Nephron progenitor cell (in vitro differentiated cells): Measurements from ENCODE around the gene MEAF6.

Source experiments
- DNase-seq: peaks from one replicate; pipeline ENCODE4 v3.0.0; 2021
- H3K27ac Mint-ChIP-seq: 2 replicates; pipeline ENCODE4 v1.8.0; 2021; ENCODE audit warnings: mild to moderate bottlenecking, moderate library complexity, mixed read lengths
- H3K27me3 Mint-ChIP-seq: 2 replicates; pipeline ENCODE4 v1.8.0; 2021; ENCODE audit warnings: mild to moderate bottlenecking, low read depth, mixed read lengths; ENCODE audit not compliant: poor library complexity
- H3K36me3 Mint-ChIP-seq: 2 replicates; pipeline ENCODE4 v1.8.0; 2021; ENCODE audit warnings: low read depth, mixed read lengths
- H3K4me1 Mint-ChIP-seq: 2 replicates; pipeline ENCODE4 v1.8.0; 2021; ENCODE audit warnings: mixed read lengths
- H3K4me3 Mint-ChIP-seq: 2 replicates; pipeline ENCODE4 v1.8.0; 2021; ENCODE audit warnings: mild to moderate bottlenecking, moderate library complexity, mixed read lengths
- H3K9me3 Mint-ChIP-seq: 2 replicates; pipeline ENCODE4 v1.8.0; 2021; ENCODE audit warnings: mild to moderate bottlenecking, moderate library complexity, mixed read lengths
- CTCF ChIP-seq: fragments of 200-600 bp; sonication (generic); IDR thresholded peaks from 2 replicates; pipeline ENCODE4 v1.5.0; 2021; ENCODE audit warnings: antibody characterized with exemption

Gene MEAF6

DNA sequence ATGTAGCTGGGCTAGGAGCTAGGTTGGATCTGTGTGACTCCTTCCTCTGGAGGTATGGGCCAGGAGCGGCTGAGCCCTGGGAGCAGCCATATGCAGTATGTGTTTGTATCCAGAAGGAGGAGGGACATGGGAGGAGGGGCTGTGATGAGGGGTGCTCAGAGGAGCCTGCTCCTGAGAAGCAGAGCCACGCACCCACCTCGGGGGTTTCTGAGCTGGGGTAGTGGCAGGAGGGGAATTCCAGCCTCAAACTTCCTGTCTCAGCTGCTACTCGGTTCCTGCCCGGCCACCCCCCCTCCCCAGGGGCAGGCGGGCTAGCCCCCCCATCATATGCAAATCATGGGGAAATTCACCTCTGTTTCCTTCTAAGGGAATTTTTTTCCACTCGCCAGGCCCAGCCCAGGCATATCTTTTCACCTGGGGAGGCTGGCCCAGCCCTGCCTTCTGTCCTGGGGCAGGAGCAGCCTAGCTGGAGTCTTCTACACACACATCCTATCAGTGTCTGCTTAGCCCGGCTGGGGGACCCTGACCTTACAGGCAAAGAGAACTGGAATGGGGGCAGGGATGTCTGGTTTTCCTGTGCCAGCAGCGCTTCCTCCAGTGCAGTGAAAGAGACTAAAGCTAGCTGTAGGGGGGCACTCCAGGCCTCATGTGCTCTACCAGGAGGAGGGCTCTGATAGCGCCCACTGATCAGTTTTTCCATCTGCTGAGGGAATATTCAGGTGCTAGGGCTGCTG, 37.2 kb downstream of the MEAF6 start:
- no peak overlapping the region for H3K27ac Mint-ChIP-seq
- H3K4me1 Mint-ChIP-seq: peaks cover 45% of the 10 kb centered on the region
- no peak for DNase-seq
- H3K9me3 Mint-ChIP-seq: no peaks in the 10 kb centered on the region
- no peaks in the 10 kb centered on the region for H3K36me3 Mint-ChIP-seq
- peak overlapping the region; percentile 65 for H3K4me3 Mint-ChIP-seq
- peaks cover 28% of the 10 kb centered on the region for H3K27me3 Mint-ChIP-seq
- no peak for TF ChIP-seq CTCF

DNA sequence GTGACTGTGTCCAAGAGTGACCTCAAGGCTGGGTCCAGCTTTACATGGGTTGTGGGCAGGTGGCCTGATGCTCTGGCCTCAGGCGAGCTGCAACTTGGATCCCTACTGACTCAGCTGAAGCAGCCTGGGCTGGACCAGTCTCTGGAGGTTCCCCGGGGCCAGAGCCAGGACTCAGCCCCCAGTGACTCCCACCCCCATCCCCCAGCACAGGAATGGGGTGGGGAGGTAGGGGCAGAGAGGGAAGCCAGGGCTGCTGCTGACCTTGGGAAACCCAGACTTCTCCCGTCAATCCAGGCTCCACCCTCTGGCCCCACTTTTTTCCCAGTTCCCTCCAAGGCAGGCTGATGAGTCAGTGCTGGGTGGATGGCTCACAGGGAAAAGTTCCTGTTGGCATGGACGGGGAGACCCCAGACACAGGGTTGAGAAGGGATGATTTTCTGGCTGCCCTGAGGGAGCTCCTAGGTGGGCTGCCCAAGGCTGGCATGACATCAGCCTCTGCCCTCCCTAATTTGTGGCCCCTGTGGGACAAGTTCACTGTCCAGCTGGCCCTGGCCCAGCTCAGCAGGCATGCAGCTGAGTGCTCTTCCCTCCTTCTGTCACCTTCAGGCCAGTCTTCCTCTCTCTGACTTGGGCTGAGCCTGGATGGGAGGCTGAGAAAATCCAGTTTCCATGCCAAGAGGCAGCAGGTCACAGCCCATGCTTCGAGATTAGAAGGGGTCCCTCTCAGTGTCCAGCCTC, 37.9 kb downstream of the MEAF6 start:
- DNase-seq: no peak
- no peak for TF ChIP-seq CTCF
- Mint-ChIP-seq H3K4me3 (peak overlapping the region; percentile 66), H3K27me3 (peaks cover 33% of the 10 kb centered on the region), H3K27ac (no peak overlapping the region), H3K9me3 (no peaks in the 10 kb centered on the region), H3K36me3 (no peaks in the 10 kb centered on the region), H3K4me1 (peaks cover 53% of the 10 kb centered on the region)

GRCh38 chr1:37476087-37476452, 38.5 kb downstream of the MEAF6 start:
- no peaks in the 10 kb centered on the region for H3K36me3 Mint-ChIP-seq
- TF ChIP-seq CTCF: no peak
- peaks cover 39% of the 10 kb centered on the region for H3K27me3 Mint-ChIP-seq
- no peak overlapping the region for H3K27ac Mint-ChIP-seq
- H3K9me3 Mint-ChIP-seq: no peaks in the 10 kb centered on the region
- H3K4me3 Mint-ChIP-seq: peak overlapping the region; percentile 66
- H3K4me1 Mint-ChIP-seq: peaks cover 57% of the 10 kb centered on the region
- DNase-seq: no peak

- no peak for DNase-seq
- Mint-ChIP-seq H3K9me3 (no peaks in the 10 kb centered on the region), H3K27ac (no peak overlapping the region), H3K27me3 (peaks cover 41% of the 10 kb centered on the region), H3K4me1 (peaks cover 57% of the 10 kb centered on the region), H3K4me3 (peak overlapping the region; percentile 79), H3K36me3 (no peaks in the 10 kb centered on the region)
- TF ChIP-seq CTCF: no peak
These were observed 39.0 kb downstream of the MEAF6 start for GRCh38 chr1:37475380-37476086.

- no peaks in the 10 kb centered on the region for H3K36me3 Mint-ChIP-seq
- peak overlapping the region; percentile 79 for H3K4me3 Mint-ChIP-seq
- peaks cover 41% of the 10 kb centered on the region for H3K27me3 Mint-ChIP-seq
- peaks cover 57% of the 10 kb centered on the region for H3K4me1 Mint-ChIP-seq
- peak; percentile 42 for DNase-seq
- no peak for TF ChIP-seq CTCF
- H3K9me3 Mint-ChIP-seq: no peaks in the 10 kb centered on the region
- no peak overlapping the region for H3K27ac Mint-ChIP-seq
These were observed 39.7 kb downstream of the MEAF6 start for GRCh38 chr1:37474697-37475379.
